Brain pericyte (primary cell): ENCODE results near the gene NSF.
A peak's percentile ranks its signal among the peaks of the same experiment; 100 is the strongest.

Experiments
- DNase-seq: peaks from one replicate; pipeline ENCODE4 v3.0.0-alpha.2; 2012; ENCODE audit warnings: low read depth, low spot score

Gene NSF

DNA sequence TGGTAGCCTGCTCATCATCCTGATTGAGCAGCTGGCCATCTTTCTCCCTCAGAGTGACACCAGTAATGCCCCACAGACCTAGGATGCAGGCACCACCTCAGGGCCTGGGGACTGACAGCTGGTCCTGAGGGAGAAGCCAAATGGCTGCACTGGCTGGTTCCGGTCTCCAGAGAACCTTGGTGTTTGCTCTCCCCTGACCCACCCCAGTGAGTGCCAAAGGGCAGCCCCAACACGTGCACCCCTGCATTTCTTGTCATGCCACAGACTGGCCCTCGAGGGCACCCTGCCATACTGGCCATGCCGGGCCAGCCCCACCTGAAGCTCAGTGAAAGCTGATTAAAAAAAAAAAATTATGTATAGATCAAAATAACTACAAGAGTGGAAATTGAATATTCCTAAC lies 127.5 kb downstream of the NSF start:
- no peak for DNase-seq

- DNase-seq = no peak
These were observed 129.4 kb downstream of the NSF start for GRCh38 chr17:46719891-46720290.

DNA sequence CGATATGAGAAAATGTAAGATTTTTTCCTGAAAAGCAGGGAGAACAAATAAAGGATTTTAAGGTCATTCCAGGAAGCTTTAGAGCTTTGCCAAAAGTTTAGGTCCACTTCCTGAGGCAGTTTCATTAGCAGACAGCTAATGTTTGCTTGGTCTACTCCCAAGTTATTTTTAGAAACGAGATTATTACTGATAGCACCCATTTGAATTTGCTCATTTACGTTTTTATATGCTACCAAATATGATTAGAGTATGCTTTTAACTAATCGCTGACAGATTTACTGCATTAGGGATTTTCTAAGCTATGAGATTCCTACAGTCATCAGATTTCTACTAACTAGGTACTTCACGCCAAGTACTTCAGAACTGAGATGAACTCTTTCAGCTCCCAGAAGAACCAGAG lies 129.9 kb downstream of the NSF start:
- no peak for DNase-seq

- no peak for DNase-seq
These were observed 132.3 kb downstream of the NSF start for GRCh38 chr17:46722662-46723285.

DNA sequence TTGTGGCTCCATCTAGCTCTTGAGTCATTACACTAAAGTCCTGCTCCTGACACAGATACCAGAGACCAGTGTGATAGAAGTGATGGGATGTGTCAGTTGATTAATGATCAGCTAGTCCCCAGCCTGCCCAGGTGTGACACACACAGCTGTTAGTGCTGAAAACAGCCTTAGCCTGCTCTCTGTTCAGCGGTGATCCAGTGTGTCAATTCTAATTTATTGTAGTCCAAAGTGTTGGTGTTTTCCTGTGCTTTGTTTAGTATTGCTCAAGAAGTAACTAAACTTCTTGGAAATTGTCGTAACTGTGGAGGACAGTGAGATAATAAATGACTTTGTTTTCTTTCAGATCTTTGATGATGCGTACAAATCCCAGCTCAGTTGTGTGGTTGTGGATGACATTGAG lies 135.7 kb downstream of the NSF start:
- DNase-seq = no peak

GRCh38 chr17:46727572-46728348 lies 137.3 kb downstream of the NSF start:
- DNase-seq = no peak

- no peak for DNase-seq
These were observed 139.6 kb downstream of the NSF start for GRCh38 chr17:46730026-46730425.

GRCh38 chr17:46730679-46731078 lies 140.2 kb downstream of the NSF start:
- no peak for DNase-seq

DNA sequence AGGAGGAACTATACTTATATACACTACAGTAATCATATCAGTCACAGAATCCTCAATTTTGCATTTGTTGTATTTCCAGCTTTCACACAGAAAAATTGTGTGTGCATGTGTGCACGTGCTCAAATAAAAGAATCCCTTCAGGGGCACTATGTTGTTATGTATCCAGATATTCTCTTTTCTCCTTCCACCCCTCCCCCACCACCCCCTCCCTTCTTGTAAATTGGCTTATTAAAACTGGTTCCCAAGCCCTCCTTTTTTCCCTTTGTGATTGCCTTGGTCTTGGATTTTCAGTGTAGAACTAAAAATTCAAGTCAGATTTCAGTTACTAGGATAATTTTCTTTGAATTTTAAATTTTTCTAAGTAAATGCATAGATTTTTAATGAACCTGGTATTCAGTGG lies 141.7 kb downstream of the NSF start:
- no peak for DNase-seq

DNA sequence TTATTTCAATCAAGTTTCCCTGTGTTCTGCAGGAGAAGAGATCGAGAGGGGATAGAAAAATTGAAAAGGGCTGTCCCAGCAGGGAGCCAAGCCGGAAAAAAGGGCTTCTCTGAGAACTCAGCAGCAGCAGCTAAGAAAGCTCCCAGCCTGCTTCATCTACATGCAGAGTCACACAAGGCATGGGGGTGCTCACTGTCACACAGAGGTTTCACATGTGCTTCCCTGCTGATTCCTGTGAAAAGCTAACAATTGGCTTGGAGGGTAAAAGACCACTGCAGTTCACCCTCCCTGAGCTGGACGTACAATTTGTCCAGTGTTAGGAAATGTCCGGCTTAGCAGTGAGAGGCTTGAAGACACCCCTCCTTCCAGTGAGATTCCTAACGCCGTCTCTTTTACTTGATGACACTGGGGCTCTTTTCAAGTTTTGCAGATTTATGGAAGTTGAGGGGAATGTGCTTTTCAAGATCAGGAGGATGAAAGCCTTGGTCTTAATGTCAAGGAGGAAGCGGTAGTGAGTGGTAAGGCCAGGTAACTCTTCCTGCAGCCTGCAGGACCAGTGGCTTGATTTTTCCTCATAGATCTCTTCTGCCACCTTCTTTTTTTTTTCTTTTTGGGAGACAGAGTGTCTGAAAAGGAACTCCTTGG lies 142.4 kb downstream of the NSF start:
- DNase-seq = no peak

GRCh38 chr17:46733837-46734475 lies 143.5 kb downstream of the NSF start:
- no peak for DNase-seq

- no peak for DNase-seq
These were observed 145.6 kb downstream of the NSF start for GRCh38 chr17:46736100-46736499.

DNA sequence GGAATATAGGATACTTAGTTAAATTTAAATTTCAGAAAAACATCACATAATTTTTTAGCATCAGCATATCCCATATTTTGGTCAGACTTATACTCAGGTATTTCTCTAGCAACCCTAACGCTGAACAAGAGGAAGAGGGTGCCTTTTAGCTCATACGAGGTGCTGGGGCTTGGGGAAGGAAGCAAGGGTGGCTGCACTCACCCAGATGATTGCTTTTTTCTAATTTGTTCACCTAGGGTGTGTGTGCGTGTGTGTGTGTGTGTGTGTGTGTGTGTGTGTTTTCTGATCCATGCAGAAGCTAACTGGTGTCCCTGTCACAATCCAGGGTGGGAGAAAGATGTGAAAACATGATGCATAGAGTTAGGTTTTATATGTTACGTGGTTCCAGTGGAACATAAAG lies 146.9 kb downstream of the NSF start:
- DNase-seq = no peak

GRCh38 chr17:46738544-46738943 lies 148.1 kb downstream of the NSF start:
- DNase-seq = no peak

GRCh38 chr17:46739982-46740381 lies 149.5 kb downstream of the NSF start:
- DNase-seq = no peak

DNA sequence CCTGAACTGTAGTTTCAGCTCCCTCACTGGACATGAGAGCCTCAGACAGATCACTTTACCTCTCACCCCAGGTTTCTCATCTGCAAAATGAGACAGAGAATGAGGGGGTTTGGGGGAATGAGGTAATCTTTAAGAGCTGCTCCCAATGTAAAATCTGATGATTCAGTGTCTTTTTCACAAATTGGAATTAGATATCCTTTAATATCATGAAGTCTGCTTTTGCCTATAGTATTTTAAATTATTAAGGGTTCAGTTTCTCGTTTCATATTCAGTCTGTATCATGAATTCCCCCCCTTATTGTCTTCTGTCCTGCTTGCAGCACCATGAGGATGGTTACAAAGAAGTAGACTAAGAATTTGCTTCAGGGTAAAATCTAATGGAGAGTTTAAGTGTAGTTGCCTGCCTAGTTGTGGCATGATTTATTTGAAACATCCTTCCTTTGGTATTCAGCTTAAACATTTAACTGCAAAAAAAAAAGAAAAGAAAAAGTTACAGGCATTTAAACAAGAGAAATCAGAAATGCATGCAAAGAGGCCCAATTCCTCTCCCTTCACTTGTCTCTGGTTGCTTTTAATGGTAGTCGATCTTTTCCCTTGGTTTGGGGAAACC lies 150.8 kb downstream of the NSF start:
- no peak for DNase-seq

- DNase-seq = peak; percentile 65
These were observed 152.2 kb downstream of the NSF start for GRCh38 chr17:46742565-46743270.

DNA sequence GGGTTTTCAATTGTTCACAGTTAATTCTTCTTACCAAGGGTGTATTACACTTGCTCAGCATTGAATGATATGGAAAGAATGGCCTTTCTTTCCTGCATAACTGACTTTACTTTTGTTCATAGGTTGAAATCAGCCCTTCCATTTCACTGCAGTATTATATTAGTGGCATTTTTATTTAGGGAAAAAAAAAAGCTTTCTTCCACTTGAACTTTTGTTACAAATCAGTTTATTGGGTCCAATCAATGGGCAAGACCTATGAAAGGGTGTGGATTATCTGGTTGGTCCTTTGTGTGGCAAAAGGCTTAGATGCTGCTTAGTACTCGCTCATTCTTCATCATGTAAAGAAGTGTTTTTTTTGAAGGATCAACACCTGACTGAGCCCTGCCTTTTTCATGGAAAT lies 154.0 kb downstream of the NSF start:
- no peak for DNase-seq

- DNase-seq = no peak
These were observed 154.9 kb downstream of the NSF start for GRCh38 chr17:46745376-46745775.

- DNase-seq = no peak
These were observed 161.0 kb downstream of the NSF start for GRCh38 chr17:46751425-46751824.

DNA sequence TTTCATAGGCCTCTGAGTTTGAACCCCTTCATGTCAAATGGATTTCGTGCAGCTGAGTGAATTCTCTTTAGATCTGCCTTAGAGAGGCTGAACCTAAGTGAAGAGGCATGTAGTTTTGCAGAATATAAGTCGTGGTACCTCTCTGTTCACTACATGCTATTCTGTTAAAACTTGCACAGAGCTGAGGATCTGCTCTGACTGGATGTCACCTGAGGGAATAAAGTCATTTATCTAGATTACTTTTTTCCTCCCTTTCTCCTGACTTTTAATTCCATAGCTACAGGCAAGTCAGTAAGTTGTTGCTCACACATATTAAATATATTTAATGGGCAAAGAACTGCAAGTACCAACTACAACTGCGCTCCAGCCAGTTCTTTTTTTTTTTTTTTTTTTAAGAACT lies 163.3 kb downstream of the NSF start:
- DNase-seq = no peak
